ENCODE measurements around the gene XRN1.

GRCh38 chr3:142450189-142450588 is 2.4 kb upstream of the XRN1 start:
- TF ChIP-seq, protein P1, sequence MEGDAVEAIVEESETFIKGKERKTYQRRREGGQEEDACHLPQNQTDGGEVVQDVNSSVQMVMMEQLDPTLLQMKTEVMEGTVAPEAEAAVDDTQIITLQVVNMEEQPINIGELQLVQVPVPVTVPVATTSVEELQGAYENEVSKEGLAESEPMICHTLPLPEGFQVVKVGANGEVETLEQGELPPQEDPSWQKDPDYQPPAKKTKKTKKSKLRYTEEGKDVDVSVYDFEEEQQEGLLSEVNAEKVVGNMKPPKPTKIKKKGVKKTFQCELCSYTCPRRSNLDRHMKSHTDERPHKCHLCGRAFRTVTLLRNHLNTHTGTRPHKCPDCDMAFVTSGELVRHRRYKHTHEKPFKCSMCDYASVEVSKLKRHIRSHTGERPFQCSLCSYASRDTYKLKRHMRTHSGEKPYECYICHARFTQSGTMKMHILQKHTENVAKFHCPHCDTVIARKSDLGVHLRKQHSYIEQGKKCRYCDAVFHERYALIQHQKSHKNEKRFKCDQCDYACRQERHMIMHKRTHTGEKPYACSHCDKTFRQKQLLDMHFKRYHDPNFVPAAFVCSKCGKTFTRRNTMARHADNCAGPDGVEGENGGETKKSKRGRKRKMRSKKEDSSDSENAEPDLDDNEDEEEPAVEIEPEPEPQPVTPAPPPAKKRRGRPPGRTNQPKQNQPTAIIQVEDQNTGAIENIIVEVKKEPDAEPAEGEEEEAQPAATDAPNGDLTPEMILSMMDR (IDR thresholded peaks at IDR 0.05) = no peak
- TF ChIP-seq POLR2A (IDR thresholded peaks at IDR 0.05) = no peak

Data from heart left ventricle (tissue), 13 donors.